Endothelial cell of umbilical vein (primary cell): ENCODE results near the gene GPBAR1.

ENCODE experiments used
- CTCF ChIP-seq, 2 donors: IDR thresholded peaks; 1 replicate in 1 of 2; 2 replicates in 1 of 2; pipeline ENCODE4 v1.5.1; 2011; ENCODE audit warnings: low read length in 2 of 2, mild to moderate bottlenecking in 2 of 2, moderate library complexity in 2 of 2, control low read depth in 1 of 2, inconsistent platforms in 1 of 2, low read depth in 1 of 2; ENCODE audit not compliant: insufficient read depth in 1 of 2; ENCODE audit errors: extremely low read depth in 1 of 2
- EZH2 ChIP-seq: IDR thresholded peaks from 2 replicates; pipeline ENCODE4 v1.6.1; 2012; ENCODE audit warnings: borderline replicate concordance, low read depth, mild to moderate bottlenecking, moderate library complexity, low read length, inconsistent platforms; ENCODE audit not compliant: severe bottlenecking
- JUN ChIP-seq: IDR thresholded peaks from 2 replicates; pipeline ENCODE4 v1.6.1; 2011; ENCODE audit warnings: borderline replicate concordance, low read depth; ENCODE audit not compliant: insufficient read length, insufficient read depth
- MAX ChIP-seq: IDR thresholded peaks from 2 replicates; pipeline ENCODE4 v1.6.1; 2011; ENCODE audit not compliant: insufficient read depth, insufficient read length
- POLR2A ChIP-seq: IDR thresholded peaks from 2 replicates; pipeline ENCODE4 v1.6.1; 2012; ENCODE audit warnings: low read depth, mild to moderate bottlenecking, control low read depth, low read length
- POLR2AphosphoS5 ChIP-seq: IDR thresholded peaks from 2 replicates; pipeline ENCODE4 v1.6.1; 2012; ENCODE audit warnings: low read depth, mild to moderate bottlenecking, control low read depth, low read length, moderate library complexity; ENCODE audit not compliant: insufficient read depth

- TF ChIP-seq EZH2 = no peak
- no peak for TF ChIP-seq POLR2A
- no peak for TF ChIP-seq POLR2AphosphoS5
- no peak for TF ChIP-seq CTCF (IDR thresholded peaks at IDR 0.05; ENCODE audit: extremely low read depth in 1 of 2, insufficient read depth in 1 of 2, low read depth in 1 of 2, low read length in 2 of 2)
- TF ChIP-seq JUN = no peak
- TF ChIP-seq MAX = no peak
Observed at GRCh38 chr2:218244665-218245064, 16.1 kb upstream of the GPBAR1 start.
